ENCODE measurements around the gene YWHAG.
"Not testable (repeated sequence)": the region's sequence is repeated elsewhere in the genome, so short reads cannot be mapped to it uniquely, and the experiment has no call there.

The YWHAG gene

DNA sequence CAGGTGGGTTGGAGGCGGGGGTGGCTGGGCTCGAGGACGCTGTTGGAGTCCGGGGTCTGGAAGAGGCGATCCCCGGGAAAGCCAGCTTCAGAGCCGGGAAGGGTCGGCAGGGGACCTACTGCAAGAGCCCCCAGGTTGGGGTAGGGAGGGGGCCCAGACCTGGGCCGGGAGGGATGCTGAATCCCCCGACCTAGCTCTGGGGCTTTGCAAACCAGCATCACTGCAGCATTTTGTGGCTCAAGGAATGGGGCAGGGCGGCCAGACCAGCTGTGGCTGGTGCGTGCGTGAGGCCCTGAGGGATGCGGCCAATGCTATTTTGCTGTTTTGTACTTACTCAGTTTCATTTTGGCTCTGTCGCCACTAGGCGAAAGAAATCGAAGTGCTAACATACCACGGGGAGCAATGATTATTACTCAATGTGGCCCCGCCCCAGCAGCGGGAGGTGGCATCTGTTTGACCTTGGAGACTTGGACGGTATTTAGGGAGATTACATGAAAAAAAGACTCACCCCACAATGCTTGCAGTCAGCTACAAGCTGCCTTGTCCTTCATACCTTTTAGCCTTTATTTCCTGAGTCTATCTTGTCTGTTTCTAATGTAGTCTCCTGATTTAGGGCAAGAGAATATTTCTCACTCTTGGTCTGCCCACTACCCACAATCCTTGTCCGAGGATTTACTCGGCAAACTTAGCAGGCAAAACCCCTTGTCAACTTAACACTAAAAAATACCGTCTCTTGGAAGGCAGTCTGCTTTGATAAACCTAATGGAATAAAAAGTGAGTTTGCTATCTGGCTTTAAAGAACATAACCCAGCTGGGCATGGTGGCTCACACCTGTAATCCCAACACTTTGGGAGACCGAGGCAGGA lies 40.1 kb downstream of the YWHAG start:
- TF ChIP-seq, protein P1, sequence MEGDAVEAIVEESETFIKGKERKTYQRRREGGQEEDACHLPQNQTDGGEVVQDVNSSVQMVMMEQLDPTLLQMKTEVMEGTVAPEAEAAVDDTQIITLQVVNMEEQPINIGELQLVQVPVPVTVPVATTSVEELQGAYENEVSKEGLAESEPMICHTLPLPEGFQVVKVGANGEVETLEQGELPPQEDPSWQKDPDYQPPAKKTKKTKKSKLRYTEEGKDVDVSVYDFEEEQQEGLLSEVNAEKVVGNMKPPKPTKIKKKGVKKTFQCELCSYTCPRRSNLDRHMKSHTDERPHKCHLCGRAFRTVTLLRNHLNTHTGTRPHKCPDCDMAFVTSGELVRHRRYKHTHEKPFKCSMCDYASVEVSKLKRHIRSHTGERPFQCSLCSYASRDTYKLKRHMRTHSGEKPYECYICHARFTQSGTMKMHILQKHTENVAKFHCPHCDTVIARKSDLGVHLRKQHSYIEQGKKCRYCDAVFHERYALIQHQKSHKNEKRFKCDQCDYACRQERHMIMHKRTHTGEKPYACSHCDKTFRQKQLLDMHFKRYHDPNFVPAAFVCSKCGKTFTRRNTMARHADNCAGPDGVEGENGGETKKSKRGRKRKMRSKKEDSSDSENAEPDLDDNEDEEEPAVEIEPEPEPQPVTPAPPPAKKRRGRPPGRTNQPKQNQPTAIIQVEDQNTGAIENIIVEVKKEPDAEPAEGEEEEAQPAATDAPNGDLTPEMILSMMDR (conservative IDR thresholded peaks at IDR 0.05; ENCODE audit: low read depth, low read length) = no peak; the same call in 1 of the 2 replicates
- H2AFZ ChIP-seq (ENCODE audit: low read depth) = peak overlapping the region; percentile 75

DNA sequence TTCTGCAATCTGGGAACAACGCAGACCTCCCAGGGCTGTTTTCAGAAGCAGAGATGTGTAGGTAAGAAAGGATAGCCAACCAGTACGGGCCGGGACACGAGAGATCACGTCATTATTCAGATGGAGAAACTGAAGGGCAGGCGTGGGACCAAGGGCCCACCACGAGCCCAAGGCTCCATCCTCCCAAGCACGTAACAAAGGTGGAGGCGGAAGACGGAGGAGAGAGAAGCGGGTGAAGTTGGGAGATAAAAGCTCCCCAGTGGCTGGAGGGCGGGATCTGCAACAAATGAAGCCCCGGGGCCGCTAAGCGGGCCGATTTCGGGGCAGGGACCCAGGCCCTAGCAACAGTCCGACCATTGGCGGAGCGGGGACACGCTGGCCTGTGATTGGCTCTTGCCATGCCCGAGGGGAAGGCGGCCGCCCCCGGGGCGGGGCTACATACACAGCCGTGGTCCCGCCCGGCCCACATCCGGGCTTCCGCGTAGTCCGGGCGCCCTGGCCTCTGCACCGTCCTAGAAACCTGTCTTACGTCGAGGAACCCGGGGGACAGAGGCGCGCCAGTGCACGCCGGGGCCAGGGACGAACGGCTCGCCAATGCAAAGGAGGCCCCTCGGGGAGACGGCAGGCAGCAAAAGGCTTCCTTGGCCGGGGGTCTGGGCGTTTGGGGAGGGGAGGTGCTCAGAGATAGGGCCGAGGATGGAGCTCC lies 40.9 kb downstream of the YWHAG start:
- TF ChIP-seq, protein P1 (conservative IDR thresholded peaks at IDR 0.05; ENCODE audit: low read depth, low read length) = no peak
- no peaks in the 10 kb centered on the region for H4K20me1 ChIP-seq (ENCODE audit: insufficient read depth)
- no peaks in the 10 kb centered on the region for H3K79me2 ChIP-seq (ENCODE audit: insufficient read depth, low read depth)
- peak overlapping the region; percentile 89 for H3K4me2 ChIP-seq
- peaks cover 56% of the 10 kb centered on the region for H3K4me1 ChIP-seq (ENCODE audit: low read depth, poor library complexity, severe bottlenecking)
- no peaks in the 10 kb centered on the region for H3K27me3 ChIP-seq (ENCODE audit: insufficient read depth, low read depth)
- no peak overlapping the region for H3K4me3 ChIP-seq (IDR thresholded peaks at IDR 0.05; ENCODE audit: insufficient read depth, low read depth, low read length)
- peak overlapping the region; percentile 75 for H3K27ac ChIP-seq
- no peaks in the 10 kb centered on the region for H3K36me3 ChIP-seq (ENCODE audit: insufficient read depth)
- peak overlapping the region; percentile 56; the same call in 1 of the 2 replicates for H3K9ac ChIP-seq
- H2AFZ ChIP-seq (ENCODE audit: low read depth) = peak overlapping the region; percentile 75

More for the DNA sequence above, 40.1 kb downstream of the YWHAG start:
- no peak overlapping the region for H3K4me3 ChIP-seq (IDR thresholded peaks at IDR 0.05; ENCODE audit: insufficient read depth, low read depth, low read length)
- H3K36me3 ChIP-seq (ENCODE audit: insufficient read depth) = no peaks in the 10 kb centered on the region
- H4K20me1 ChIP-seq (ENCODE audit: insufficient read depth) = no peaks in the 10 kb centered on the region
- no peaks in the 10 kb centered on the region for H3K27me3 ChIP-seq (ENCODE audit: insufficient read depth, low read depth)
- peak overlapping the region; percentile 56; the same call in 1 of the 2 replicates for H3K9ac ChIP-seq
- H3K79me2 ChIP-seq (ENCODE audit: insufficient read depth, low read depth) = 0 out of 2 replicates have a peak, but pooled peaks cover 3% of the 10 kb centered on the region
- H3K27ac ChIP-seq = peak overlapping the region; percentile 75
- peak overlapping the region; percentile 89 for H3K4me2 ChIP-seq
- H3K4me1 ChIP-seq (ENCODE audit: low read depth, poor library complexity, severe bottlenecking) = peaks cover 63% of the 10 kb centered on the region

- no peaks in the 10 kb centered on the region for H3K36me3 ChIP-seq (ENCODE audit: insufficient read depth)
- H3K27ac ChIP-seq = peak overlapping the region; percentile 75
- no peaks in the 10 kb centered on the region for H4K20me1 ChIP-seq (ENCODE audit: insufficient read depth)
- H3K4me3 ChIP-seq (IDR thresholded peaks at IDR 0.05; ENCODE audit: insufficient read depth, low read depth, low read length) = no peak overlapping the region
- H3K9ac ChIP-seq = peak overlapping the region; percentile 56; the same call in 1 of the 2 replicates
- peak overlapping the region; percentile 77 for H3K4me2 ChIP-seq
- H3K79me2 ChIP-seq (ENCODE audit: insufficient read depth, low read depth) = no peaks in the 10 kb centered on the region
- H2AFZ ChIP-seq (ENCODE audit: low read depth) = peak overlapping the region; percentile 75
- peaks cover 49% of the 10 kb centered on the region for H3K4me1 ChIP-seq (ENCODE audit: low read depth, poor library complexity, severe bottlenecking)
- TF ChIP-seq, protein P1 (conservative IDR thresholded peaks at IDR 0.05; ENCODE audit: low read depth, low read length) = no peak
- no peaks in the 10 kb centered on the region for H3K27me3 ChIP-seq (ENCODE audit: insufficient read depth, low read depth)
Measured at GRCh38 chr7:76316984-76317781, 41.6 kb downstream of the YWHAG start.

GRCh38 chr7:76315364-76315763 lies 43.4 kb downstream of the YWHAG start:
- Histone ChIP-seq H2AFZ (ENCODE audit: low read depth) (no peak overlapping the region), H3K27me3 (ENCODE audit: insufficient read depth, low read depth) (no peaks in the 10 kb centered on the region), H3K79me2 (ENCODE audit: insufficient read depth, low read depth) (no peaks in the 10 kb centered on the region), H3K4me2 (no peak overlapping the region), H4K20me1 (ENCODE audit: insufficient read depth) (no peaks in the 10 kb centered on the region), H3K36me3 (ENCODE audit: insufficient read depth) (no peaks in the 10 kb centered on the region), H3K9ac (no peak overlapping the region), H3K27ac (no peak overlapping the region), H3K4me1 (ENCODE audit: low read depth, poor library complexity, severe bottlenecking) (peaks cover 32% of the 10 kb centered on the region), H3K4me3 (IDR thresholded peaks at IDR 0.05; ENCODE audit: insufficient read depth, low read depth, low read length) (no peak overlapping the region)
- TF ChIP-seq, protein P1 (conservative IDR thresholded peaks at IDR 0.05; ENCODE audit: low read depth, low read length) = no peak

GRCh38 chr7:76314740-76315139 lies 44.1 kb downstream of the YWHAG start:
- not testable (repeated sequence) for H3K27ac ChIP-seq; H2AFZ ChIP-seq (ENCODE audit: low read depth); H3K9ac ChIP-seq; H4K20me1 ChIP-seq (ENCODE audit: insufficient read depth); H3K4me3 ChIP-seq (IDR thresholded peaks at IDR 0.05; ENCODE audit: insufficient read depth, low read depth, low read length); H3K79me2 ChIP-seq (ENCODE audit: insufficient read depth, low read depth); H3K36me3 ChIP-seq (ENCODE audit: insufficient read depth); H3K27me3 ChIP-seq (ENCODE audit: insufficient read depth, low read depth); H3K4me2 ChIP-seq
- peaks cover 26% of the 10 kb centered on the region for H3K4me1 ChIP-seq (ENCODE audit: low read depth, poor library complexity, severe bottlenecking)
